T-helper 17 cell (primary cell): ENCODE data around the gene ARHGEF28. TPM values are rescaled to one million over a fixed set of nuclear protein-coding genes. Genes with fewer than 3 reads are reported as not detected.

ENCODE experiments used
- ATAC-seq: fragments of 150-1000 bp; cut with Tn5 transposase; 2 replicates; pipeline ENCODE4 v1.10.0; 2021; ENCODE audit warnings: mild to moderate bottlenecking, moderate library complexity
- DNase-seq, 3 donors: peaks; one replicate each; pipeline versions ENCODE4 v3.0.0 to v3.0.0-alpha.2; 2020 to 2021
- H3K9me3 ChIP-seq: one replicate; pipeline ENCODE4 v1.7.0; 2013; ENCODE audit warnings: low read length, mild to moderate bottlenecking; ENCODE audit not compliant: control insufficient read depth, poor library complexity, severe bottlenecking
- H3K27ac Mint-ChIP-seq: one replicate; pipeline ENCODE4 v1.8.0; 2022; ENCODE audit warnings: mild to moderate bottlenecking, moderate library complexity, mixed read lengths
- H3K27me3 Mint-ChIP-seq: one replicate; pipeline ENCODE4 v1.8.0; 2022; ENCODE audit warnings: mixed read lengths
- H3K36me3 Mint-ChIP-seq: one replicate; pipeline ENCODE4 v1.8.0; 2022; ENCODE audit warnings: low read depth, mixed read lengths
- H3K4me1 Mint-ChIP-seq: one replicate; pipeline ENCODE4 v1.8.0; 2022; ENCODE audit warnings: mild to moderate bottlenecking, mixed read lengths
- H3K4me3 Mint-ChIP-seq: one replicate; pipeline ENCODE4 v1.8.0; 2022; ENCODE audit warnings: mild to moderate bottlenecking, moderate library complexity, mixed read lengths
- total RNA-seq, 4 donors: library from RNA in 2 of 4; stranded (reverse) in 2 of 4; gene quantifications; one replicate each; pipeline ENCODE4 v1.2.3 and lab custom pipeline; 2022 to 2026

The ARHGEF28 gene
- total RNA-seq, 2 donors from 2014 or later: 0.05 to 0.16 TPM

DNA sequence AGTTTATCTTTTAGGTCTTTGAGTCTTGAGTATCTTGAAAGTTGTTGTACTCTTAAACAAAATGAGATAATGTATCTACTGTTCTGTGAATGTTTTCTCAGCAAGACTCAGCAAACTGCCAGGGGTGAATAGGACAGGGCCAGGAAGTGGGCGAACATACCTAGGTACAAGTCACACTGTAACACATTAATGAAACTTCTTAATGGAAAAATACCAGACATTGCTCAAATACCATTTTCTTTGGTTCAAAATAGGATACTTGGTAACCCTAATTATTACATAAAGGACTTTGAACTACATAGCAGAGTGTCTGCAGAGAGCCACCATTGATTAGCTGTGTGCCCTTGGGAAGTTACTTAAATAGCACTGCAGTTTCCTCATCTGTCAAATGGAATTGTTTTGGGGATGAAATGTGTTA lies 197.5 kb downstream of the ARHGEF28 start:
- H3K27ac Mint-ChIP-seq: no peak overlapping the region
- no peak for ATAC-seq
- H3K4me1 Mint-ChIP-seq: no peaks in the 10 kb centered on the region
- H3K9me3 ChIP-seq: no peaks in the 10 kb centered on the region
- H3K36me3 Mint-ChIP-seq: no peaks in the 10 kb centered on the region
- DNase-seq: no peak
- no peak overlapping the region for H3K4me3 Mint-ChIP-seq
- H3K27me3 Mint-ChIP-seq: peaks cover 12% of the 10 kb centered on the region

DNA sequence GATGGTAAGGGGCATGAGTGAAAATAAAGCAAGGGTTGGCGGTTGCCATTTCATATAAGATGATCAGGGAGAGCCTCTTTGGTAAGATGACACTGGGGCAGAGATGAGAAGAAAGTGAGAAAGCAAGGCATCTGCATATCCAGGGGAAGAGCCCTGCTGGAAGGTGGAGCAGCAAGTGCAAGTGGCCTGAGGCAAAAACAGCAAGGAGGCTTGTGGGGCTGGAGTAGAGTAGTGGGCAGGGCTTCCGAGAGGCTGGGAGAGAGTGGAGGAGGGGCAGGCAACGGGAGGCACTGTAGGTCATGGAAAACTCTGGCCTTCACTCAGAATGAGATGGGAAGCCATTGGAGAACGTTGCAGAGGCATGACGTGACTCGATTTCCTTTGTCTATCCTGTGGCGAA lies 199.2 kb downstream of the ARHGEF28 start:
- H3K9me3 ChIP-seq: no peaks in the 10 kb centered on the region
- Mint-ChIP-seq H3K4me3 (no peak overlapping the region), H3K36me3 (no peaks in the 10 kb centered on the region), H3K27ac (no peak overlapping the region), H3K27me3 (peaks cover 16% of the 10 kb centered on the region), H3K4me1 (no peaks in the 10 kb centered on the region)
- ATAC-seq (no peak), DNase-seq (no peak)

DNA sequence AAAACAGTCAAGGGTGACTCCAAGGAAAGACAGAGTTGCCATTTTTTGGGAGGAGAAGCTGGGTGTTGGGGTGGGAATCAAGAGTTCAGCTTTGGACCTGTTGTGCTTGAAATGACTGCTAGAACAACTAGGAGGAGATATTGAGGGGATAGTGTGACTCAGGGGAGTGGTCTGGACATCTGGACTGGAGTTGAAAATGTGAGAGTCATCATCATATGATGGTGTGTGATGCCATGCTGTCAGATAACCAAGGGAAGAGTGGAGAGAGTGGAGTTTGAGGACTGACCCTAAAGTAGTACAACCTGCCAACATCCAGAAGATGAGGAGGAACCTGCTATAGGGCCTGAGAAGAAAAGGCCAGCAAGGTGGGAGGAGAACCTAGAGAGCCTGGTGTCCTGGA lies 199.7 kb downstream of the ARHGEF28 start:
- Mint-ChIP-seq H3K4me1 (no peaks in the 10 kb centered on the region), H3K27ac (no peak overlapping the region)

DNA sequence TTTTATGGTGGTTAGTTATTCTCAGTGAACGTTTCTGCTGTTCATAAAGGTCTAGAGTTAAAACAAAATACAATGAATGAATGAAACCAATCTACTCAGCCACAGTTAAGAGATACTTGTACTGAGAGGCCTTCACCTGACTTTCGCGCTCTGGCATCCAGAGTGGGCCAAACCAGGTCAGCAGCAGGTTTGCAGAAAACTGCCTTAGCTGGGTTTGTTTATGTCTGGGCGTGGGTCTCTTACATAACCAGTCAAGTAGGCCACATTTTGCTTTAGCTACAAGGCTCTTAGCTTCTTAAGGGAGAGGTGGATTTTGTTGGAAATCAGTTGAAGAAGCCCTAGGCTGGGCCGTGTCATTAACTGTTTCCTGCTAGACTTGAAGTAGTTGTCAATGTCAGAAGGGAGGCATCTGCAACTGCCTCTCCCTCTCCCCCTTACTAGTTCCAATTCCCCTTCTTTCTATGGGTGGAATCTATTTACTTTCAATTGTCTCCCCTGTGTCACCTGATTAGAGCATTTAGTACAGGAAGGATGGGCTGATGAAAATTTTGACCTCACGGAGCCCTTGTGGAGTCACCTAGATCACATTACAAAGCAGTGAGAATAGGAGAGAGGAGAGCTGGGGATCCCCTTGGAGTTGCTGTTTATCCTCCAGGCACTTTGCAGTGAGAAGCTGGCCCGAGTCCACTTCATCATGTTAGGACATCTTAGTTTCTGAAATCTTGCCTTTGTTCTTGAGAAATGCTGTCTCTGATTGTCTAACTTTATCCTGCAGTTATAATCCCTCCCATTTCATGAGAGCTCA lies 200.5 kb downstream of the ARHGEF28 start:
- no peaks in the 10 kb centered on the region for H3K36me3 Mint-ChIP-seq
- H3K4me3 Mint-ChIP-seq: no peak overlapping the region
- H3K27ac Mint-ChIP-seq: no peak overlapping the region

More for the DNA sequence above, 199.7 kb downstream of the ARHGEF28 start:
- H3K9me3 ChIP-seq: no peaks in the 10 kb centered on the region
- DNase-seq: no peak
- Mint-ChIP-seq H3K36me3 (no peaks in the 10 kb centered on the region), H3K4me3 (no peak overlapping the region), H3K27me3 (peaks cover 13% of the 10 kb centered on the region)
- ATAC-seq: no peak

DNA sequence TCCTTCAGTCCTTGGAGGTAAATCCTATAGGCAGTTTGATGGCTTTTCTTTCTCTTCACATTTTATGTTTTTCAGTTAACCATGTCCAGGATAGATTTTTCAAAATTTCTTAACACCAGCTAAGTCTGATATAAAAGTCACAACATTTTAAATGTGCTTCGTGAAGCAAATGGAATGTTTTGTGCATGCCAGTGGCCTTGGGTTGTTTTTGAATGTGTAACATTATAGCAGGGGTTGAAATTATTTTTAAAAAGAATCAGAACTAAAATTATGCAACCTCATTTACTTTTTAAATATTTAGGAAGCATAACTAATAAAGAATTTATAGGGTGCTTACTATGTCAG lies 201.1 kb downstream of the ARHGEF28 start:
- Mint-ChIP-seq H3K4me3 (no peak overlapping the region), H3K36me3 (no peaks in the 10 kb centered on the region)

More for the DNA sequence above, 200.5 kb downstream of the ARHGEF28 start:
- Mint-ChIP-seq H3K4me1 (no peaks in the 10 kb centered on the region), H3K27me3 (peaks cover 6% of the 10 kb centered on the region)
- H3K9me3 ChIP-seq: no peaks in the 10 kb centered on the region
- ATAC-seq (no peak), DNase-seq (no peak)

DNA sequence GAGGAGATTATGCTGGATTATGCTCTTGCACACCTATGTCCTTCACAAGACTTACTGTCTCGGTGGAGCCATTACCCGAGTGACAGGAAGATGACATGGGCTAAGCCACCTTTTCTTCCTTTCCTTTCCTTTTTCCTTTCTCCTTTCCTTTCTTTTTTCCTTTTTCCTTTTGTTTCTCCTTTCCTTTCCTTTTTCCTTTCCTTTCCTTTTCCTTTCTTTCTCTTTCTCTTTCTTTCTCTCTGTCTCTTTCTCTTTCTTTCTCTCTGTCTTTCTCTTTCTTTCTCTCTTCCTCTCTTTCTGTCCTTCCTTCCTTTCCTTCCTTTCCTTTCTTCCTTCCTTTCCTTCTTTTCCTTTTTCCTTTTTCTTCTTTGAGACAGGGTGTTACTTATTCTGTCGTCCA lies 202.5 kb downstream of the ARHGEF28 start:
- H3K9me3 ChIP-seq: no peaks in the 10 kb centered on the region
- Mint-ChIP-seq H3K4me3 (no peak overlapping the region), H3K4me1 (no peaks in the 10 kb centered on the region), H3K27ac (no peak overlapping the region), H3K27me3 (peaks cover 4% of the 10 kb centered on the region), H3K36me3 (no peaks in the 10 kb centered on the region)
- ATAC-seq (no peak), DNase-seq (no peak)

More for the DNA sequence above, 201.1 kb downstream of the ARHGEF28 start:
- H3K4me1 Mint-ChIP-seq: no peaks in the 10 kb centered on the region
- H3K9me3 ChIP-seq: no peaks in the 10 kb centered on the region
- peaks cover 4% of the 10 kb centered on the region for H3K27me3 Mint-ChIP-seq
- DNase-seq: no peak
- no peak for ATAC-seq
- no peak overlapping the region for H3K27ac Mint-ChIP-seq

GRCh38 chr5:73830646-73831045 lies 204.7 kb downstream of the ARHGEF28 start:
- ATAC-seq (no peak), DNase-seq (no peak)
- Mint-ChIP-seq H3K4me3 (no peak overlapping the region), H3K27me3 (peaks cover 8% of the 10 kb centered on the region), H3K27ac (no peak overlapping the region), H3K4me1 (no peaks in the 10 kb centered on the region), H3K36me3 (no peaks in the 10 kb centered on the region)
- no peaks in the 10 kb centered on the region for H3K9me3 ChIP-seq

GRCh38 chr5:73831066-73831465 lies 205.1 kb downstream of the ARHGEF28 start:
- no peak for ATAC-seq
- Mint-ChIP-seq H3K4me3 (no peak overlapping the region), H3K4me1 (no peaks in the 10 kb centered on the region), H3K36me3 (no peaks in the 10 kb centered on the region), H3K27ac (no peak overlapping the region), H3K27me3 (peaks cover 12% of the 10 kb centered on the region)
- no peaks in the 10 kb centered on the region for H3K9me3 ChIP-seq
- no peak for DNase-seq

GRCh38 chr5:73834693-73835092 lies 208.7 kb downstream of the ARHGEF28 start:
- Mint-ChIP-seq H3K4me3 (no peak overlapping the region), H3K4me1 (no peaks in the 10 kb centered on the region), H3K27ac (no peak overlapping the region), H3K27me3 (peaks cover 39% of the 10 kb centered on the region), H3K36me3 (no peaks in the 10 kb centered on the region)
- no peaks in the 10 kb centered on the region for H3K9me3 ChIP-seq
- no peak for ATAC-seq
- no peak for DNase-seq

- no peak overlapping the region for H3K4me3 Mint-ChIP-seq
- H3K9me3 ChIP-seq: no peaks in the 10 kb centered on the region
- H3K27me3 Mint-ChIP-seq: peaks cover 44% of the 10 kb centered on the region
- H3K36me3 Mint-ChIP-seq: no peaks in the 10 kb centered on the region
- no peaks in the 10 kb centered on the region for H3K4me1 Mint-ChIP-seq
- ATAC-seq: no peak
- no peak overlapping the region for H3K27ac Mint-ChIP-seq
- DNase-seq: no peak
Measured at GRCh38 chr5:73835726-73836125, 209.7 kb downstream of the ARHGEF28 start.

- no peaks in the 10 kb centered on the region for H3K36me3 Mint-ChIP-seq
- DNase-seq (no peak), ATAC-seq (no peak)
- no peak overlapping the region for H3K4me3 Mint-ChIP-seq
- H3K27ac Mint-ChIP-seq: no peak overlapping the region
- peaks cover 45% of the 10 kb centered on the region for H3K27me3 Mint-ChIP-seq
- H3K9me3 ChIP-seq: no peaks in the 10 kb centered on the region
- H3K4me1 Mint-ChIP-seq: no peaks in the 10 kb centered on the region
Measured at GRCh38 chr5:73836607-73837006, 210.6 kb downstream of the ARHGEF28 start.

DNA sequence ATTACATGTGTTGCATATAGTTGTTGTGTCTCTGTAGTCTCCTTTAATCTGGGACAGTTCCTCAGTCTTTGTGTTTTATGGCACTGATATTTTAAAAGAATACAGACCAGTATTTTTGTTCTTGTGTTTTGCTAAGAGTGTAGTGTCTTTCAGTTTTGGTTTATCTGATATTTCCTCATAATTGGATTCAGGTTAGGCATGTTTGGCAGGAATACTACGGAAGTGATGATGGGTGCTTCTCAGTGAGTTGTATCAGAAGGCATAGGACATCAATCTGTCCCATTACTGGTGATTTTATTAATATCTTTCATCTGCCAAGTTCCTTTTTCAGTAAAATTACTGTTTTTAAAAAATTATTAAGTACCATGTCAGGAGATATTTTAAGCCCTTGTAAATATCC lies 212.9 kb downstream of the ARHGEF28 start:
- ATAC-seq: no peak
- peaks cover 53% of the 10 kb centered on the region for H3K27me3 Mint-ChIP-seq
- no peaks in the 10 kb centered on the region for H3K4me1 Mint-ChIP-seq

DNA sequence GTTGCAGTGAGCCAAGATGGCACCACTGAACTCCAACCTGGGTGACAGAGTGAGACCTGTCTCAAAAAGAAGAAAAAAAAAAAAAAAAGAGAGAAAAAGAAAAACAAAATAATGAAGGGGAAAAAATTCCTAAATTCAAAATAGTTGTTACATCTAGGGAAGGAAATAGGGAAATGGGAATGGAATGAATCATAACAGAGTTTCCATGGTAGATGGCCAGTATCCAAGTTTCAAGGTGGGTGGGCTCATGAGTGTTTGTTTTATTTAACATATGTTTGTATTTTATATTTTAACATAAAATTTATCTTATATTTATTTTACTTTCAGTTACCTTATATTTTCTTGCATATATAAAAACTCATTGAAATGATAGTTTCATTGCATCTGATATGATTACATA lies 215.6 kb downstream of the ARHGEF28 start:
- H3K27me3 Mint-ChIP-seq: peaks cover 52% of the 10 kb centered on the region
- ATAC-seq: no peak
- no peak for DNase-seq

More for the DNA sequence above, 212.9 kb downstream of the ARHGEF28 start:
- Mint-ChIP-seq H3K4me3 (no peak overlapping the region), H3K36me3 (no peaks in the 10 kb centered on the region), H3K27ac (no peak overlapping the region)
- DNase-seq: no peak
- no peaks in the 10 kb centered on the region for H3K9me3 ChIP-seq

GRCh38 chr5:73844165-73844564 lies 218.2 kb downstream of the ARHGEF28 start:
- Mint-ChIP-seq H3K27me3 (peaks cover 36% of the 10 kb centered on the region), H3K4me3 (no peak overlapping the region), H3K27ac (no peak overlapping the region), H3K4me1 (no peaks in the 10 kb centered on the region), H3K36me3 (no peaks in the 10 kb centered on the region)
- H3K9me3 ChIP-seq: no peaks in the 10 kb centered on the region
- DNase-seq: no peak
- ATAC-seq: no peak

More for the DNA sequence above, 215.6 kb downstream of the ARHGEF28 start:
- Mint-ChIP-seq H3K36me3 (no peaks in the 10 kb centered on the region), H3K4me3 (no peak overlapping the region), H3K27ac (no peak overlapping the region), H3K4me1 (no peaks in the 10 kb centered on the region)
- no peaks in the 10 kb centered on the region for H3K9me3 ChIP-seq
